NCI-H1436 treated with DMSO at 0.1 percent for 48 hours (cell line): ENCODE results near the gene C9orf50.
"Not testable (repeated sequence)": the region's sequence is repeated elsewhere in the genome, so short reads cannot be mapped to it uniquely, and the experiment has no call there.

ENCODE experiments used
- DNase-seq: peaks from one replicate; lab custom pipeline; 2025; lab: John Stamatoyannopoulos, UW

Gene C9orf50

GRCh38 chr9:129610473-129611306, 10.2 kb downstream of the C9orf50 start:
- no peak for DNase-seq

GRCh38 chr9:129610213-129610472, 10.8 kb downstream of the C9orf50 start:
- no peak for DNase-seq

- DNase-seq = no peak
Observed at GRCh38 chr9:129609486-129610212, 11.3 kb downstream of the C9orf50 start.

- DNase-seq = no peak
Observed at GRCh38 chr9:129608561-129609481, 12.1 kb downstream of the C9orf50 start.

GRCh38 chr9:129607027-129607387, 13.9 kb downstream of the C9orf50 start:
- DNase-seq = no peak

GRCh38 chr9:129606161-129607026, 14.5 kb downstream of the C9orf50 start:
- no peak for DNase-seq

- DNase-seq = no peak
Observed at GRCh38 chr9:129604766-129605163, 16.1 kb downstream of the C9orf50 start.

GRCh38 chr9:129604056-129604765, 16.7 kb downstream of the C9orf50 start:
- no peak for DNase-seq

- no peak for DNase-seq
Observed at GRCh38 chr9:129602598-129603415, 18.1 kb downstream of the C9orf50 start.

GRCh38 chr9:129601082-129601674, 19.7 kb downstream of the C9orf50 start:
- no peak for DNase-seq

GRCh38 chr9:129598089-129598596, 22.8 kb downstream of the C9orf50 start:
- no peak for DNase-seq

GRCh38 chr9:129597355-129598088, 23.4 kb downstream of the C9orf50 start:
- DNase-seq = no peak

- no peak for DNase-seq
Observed at GRCh38 chr9:129596541-129597331, 24.2 kb downstream of the C9orf50 start.

GRCh38 chr9:129595903-129596540, 24.9 kb downstream of the C9orf50 start:
- no peak for DNase-seq

- no peak for DNase-seq
Observed at GRCh38 chr9:129595311-129595741, 25.6 kb downstream of the C9orf50 start.

- DNase-seq = no peak
Observed at GRCh38 chr9:129594632-129595031, 26.3 kb downstream of the C9orf50 start.

GRCh38 chr9:129592790-129593189, 28.1 kb downstream of the C9orf50 start:
- DNase-seq = not testable (repeated sequence)
